Lower lobe of right lung (tissue), 2 donors: ENCODE data around the gene ERMAP. TPM values are rescaled to one million over a fixed set of nuclear protein-coding genes. Genes with fewer than 3 reads are reported as not detected.
A peak's percentile ranks its signal among the peaks of the same experiment; 100 is the strongest.

Source experiments
- ATAC-seq, 2 donors: fragments of 200-7000 bp; cut with Tn5 transposase; one replicate each; pipeline ENCODE4 v1.9.1; 2020 to 2022; ENCODE audit warnings: mild to moderate bottlenecking in 2 of 2, moderate library complexity in 2 of 2
- DNase-seq: peaks from one replicate; pipeline ENCODE4 v3.0.0-alpha.2; 2020
- H3K27ac ChIP-seq: fragments of 200-600 bp; one replicate; pipeline ENCODE4 v1.8.0; 2022
- H3K27me3 ChIP-seq: fragments of 200-600 bp; one replicate; pipeline ENCODE4 v1.8.0; 2022; ENCODE audit warnings: low read depth
- H3K36me3 ChIP-seq: fragments of 200-600 bp; one replicate; pipeline ENCODE4 v1.8.0; 2022; ENCODE audit warnings: mild to moderate bottlenecking
- H3K4me1 ChIP-seq: fragments of 200-600 bp; one replicate; pipeline ENCODE4 v1.8.0; 2022
- H3K4me3 ChIP-seq: fragments of 200-600 bp; one replicate; pipeline ENCODE4 v1.8.0; 2022; ENCODE audit warnings: mild to moderate bottlenecking
- H3K9me3 ChIP-seq: fragments of 200-600 bp; one replicate; pipeline ENCODE4 v1.8.0; 2022
- intact Hi-C: fragments of 100-400 bp; cut with DNase I; formaldehyde crosslinking; loops from one replicate; pipeline ENCODE4 v1.11.0; 2022
- total RNA-seq: library from RNA; stranded (reverse); fragmentation: NEBNext Ultra II Directional; extraction: Animal tissue kit (Norgen Biotek cat#: 25700); gene quantifications from one replicate; pipeline ENCODE4 v1.2.1, GENCODE V29; 2021
- TF ChIP-seq, protein P1 (sequence below): fragments of 200-600 bp; IDR thresholded peaks from one replicate; pipeline ENCODE4 v1.8.0; 2022; ENCODE audit warnings: antibody characterized with exemption, mild to moderate bottlenecking
- donor health status: DM: no; HTN: yes; CAD: no; lungs with severe emphysema.

The ERMAP gene
- total RNA-seq, 1 donor from 2014 or later: 15.2 TPM

DNA sequence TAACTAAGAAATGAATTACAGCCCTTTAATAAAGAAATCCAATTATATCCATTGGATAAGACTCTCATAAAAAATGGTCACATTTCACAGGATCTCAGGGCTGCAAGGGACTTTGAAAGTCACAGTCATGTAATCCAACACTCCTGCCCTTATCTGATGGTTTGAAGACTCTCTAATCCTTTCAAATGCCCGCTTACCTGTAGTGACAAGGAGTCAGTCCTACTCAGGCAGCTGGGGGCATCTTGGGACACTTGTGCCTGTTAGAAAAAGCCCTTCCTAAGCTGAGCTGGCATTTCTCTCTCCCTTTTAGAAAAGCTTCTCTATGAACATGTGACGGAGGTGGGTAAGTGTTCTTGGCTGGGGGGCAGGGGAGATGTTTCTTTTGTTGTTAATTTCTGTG is 18.5 kb downstream of the ERMAP start:
- intact Hi-C loops: no loop called here
- TF ChIP-seq, protein P1, sequence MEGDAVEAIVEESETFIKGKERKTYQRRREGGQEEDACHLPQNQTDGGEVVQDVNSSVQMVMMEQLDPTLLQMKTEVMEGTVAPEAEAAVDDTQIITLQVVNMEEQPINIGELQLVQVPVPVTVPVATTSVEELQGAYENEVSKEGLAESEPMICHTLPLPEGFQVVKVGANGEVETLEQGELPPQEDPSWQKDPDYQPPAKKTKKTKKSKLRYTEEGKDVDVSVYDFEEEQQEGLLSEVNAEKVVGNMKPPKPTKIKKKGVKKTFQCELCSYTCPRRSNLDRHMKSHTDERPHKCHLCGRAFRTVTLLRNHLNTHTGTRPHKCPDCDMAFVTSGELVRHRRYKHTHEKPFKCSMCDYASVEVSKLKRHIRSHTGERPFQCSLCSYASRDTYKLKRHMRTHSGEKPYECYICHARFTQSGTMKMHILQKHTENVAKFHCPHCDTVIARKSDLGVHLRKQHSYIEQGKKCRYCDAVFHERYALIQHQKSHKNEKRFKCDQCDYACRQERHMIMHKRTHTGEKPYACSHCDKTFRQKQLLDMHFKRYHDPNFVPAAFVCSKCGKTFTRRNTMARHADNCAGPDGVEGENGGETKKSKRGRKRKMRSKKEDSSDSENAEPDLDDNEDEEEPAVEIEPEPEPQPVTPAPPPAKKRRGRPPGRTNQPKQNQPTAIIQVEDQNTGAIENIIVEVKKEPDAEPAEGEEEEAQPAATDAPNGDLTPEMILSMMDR: no peak
- Histone ChIP-seq H3K9me3 (no peaks in the 10 kb centered on the region), H3K4me1 (no peaks in the 10 kb centered on the region), H3K36me3 (peaks cover 4% of the 10 kb centered on the region), H3K4me3 (no peak overlapping the region), H3K27me3 (no peaks in the 10 kb centered on the region), H3K27ac (no peak overlapping the region)
- DNase-seq: no peak
- ATAC-seq: no peak

DNA sequence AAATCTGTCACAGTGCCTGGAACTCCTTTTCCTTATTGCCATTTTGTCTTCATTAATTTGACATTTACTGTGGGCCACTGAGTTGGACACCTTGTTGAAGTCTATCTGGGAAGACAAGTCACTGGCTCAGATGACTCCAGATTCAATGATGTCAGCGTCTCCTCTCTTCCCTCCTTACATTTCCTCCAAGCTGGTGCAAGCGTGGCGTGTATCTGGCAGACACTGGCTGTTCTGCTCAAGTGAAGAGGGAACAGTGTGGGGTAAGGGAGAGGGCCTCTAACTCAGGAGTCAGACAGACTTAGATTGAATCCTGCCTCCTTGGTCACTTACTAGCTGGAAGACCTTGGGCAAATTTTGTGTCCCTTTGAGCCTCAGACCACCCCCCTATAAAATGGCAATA is 20.8 kb downstream of the ERMAP start:
- no peaks in the 10 kb centered on the region for H3K9me3 ChIP-seq
- no peaks in the 10 kb centered on the region for H3K27me3 ChIP-seq
- ATAC-seq (peak in 1 of 2 donors; percentile 50), DNase-seq (no peak)
- TF ChIP-seq, protein P1: no peak
- H3K36me3 ChIP-seq: peaks cover 5% of the 10 kb centered on the region
- H3K4me1 ChIP-seq: no peaks in the 10 kb centered on the region
- H3K27ac ChIP-seq: peak overlapping the region; percentile 57
- no peak overlapping the region for H3K4me3 ChIP-seq
- intact Hi-C loops: no loop called here

DNA sequence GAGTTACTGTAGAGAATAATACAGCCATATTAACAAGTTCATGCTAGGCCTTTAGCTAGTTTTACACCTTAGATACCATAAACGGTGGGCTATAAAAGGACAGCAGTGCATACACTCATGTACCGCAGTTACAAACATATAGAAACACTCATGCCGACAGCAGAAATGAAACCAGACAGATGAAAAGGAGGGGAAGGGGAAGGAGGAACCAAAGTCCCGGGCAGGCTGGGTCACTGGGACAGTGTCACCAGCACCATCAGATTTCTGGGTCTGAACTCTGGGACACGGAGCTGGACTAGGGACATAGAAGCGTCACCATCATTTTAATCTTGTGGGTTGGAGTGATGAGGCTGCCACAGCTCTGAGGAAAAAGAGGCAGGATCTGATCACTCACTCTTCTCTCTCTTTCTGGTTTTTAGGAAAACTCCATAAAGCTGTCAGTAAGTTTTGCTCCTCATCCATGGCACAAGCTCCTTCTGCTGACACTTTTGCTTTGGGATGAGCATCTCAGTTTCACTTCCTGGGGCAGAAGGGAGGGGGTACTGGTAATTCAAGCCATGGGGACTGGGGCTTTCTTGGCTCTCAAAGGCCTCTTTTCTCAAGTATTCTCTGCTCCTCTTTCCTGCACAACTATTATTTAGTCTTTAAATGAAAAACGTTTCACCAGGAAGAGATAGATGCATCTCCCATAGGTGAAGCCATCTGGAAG is 21.7 kb downstream of the ERMAP start:
- DNase-seq (peak; percentile 63), ATAC-seq (peak; percentile 68 to 79)
- TF ChIP-seq, protein P1: no peak
- peaks cover 10% of the 10 kb centered on the region for H3K36me3 ChIP-seq
- H3K4me3 ChIP-seq: no peak overlapping the region
- H3K4me1 ChIP-seq: no peaks in the 10 kb centered on the region
- no peaks in the 10 kb centered on the region for H3K27me3 ChIP-seq
- peak overlapping the region; percentile 57 for H3K27ac ChIP-seq
- intact Hi-C loops: no loop called here
- H3K9me3 ChIP-seq: no peaks in the 10 kb centered on the region

DNA sequence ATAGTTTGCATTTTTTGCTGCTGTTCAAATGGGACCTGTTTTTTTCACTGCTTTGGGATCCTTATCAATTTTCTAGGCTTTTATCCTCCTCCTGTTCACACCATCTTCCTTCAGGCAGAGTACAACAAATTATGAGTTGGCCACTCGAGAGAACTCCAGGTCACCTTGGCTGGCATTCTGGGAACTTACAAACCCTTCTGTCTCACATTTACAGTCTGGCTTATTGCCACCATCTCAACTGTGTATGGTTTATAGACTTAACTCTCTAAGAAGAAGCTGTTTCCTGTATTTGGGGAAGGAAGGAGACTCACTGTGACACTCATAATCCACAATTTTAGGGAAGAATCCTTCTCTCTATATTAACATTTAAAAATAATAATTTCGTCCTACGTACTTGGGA is 24.1 kb downstream of the ERMAP start:
- no peak for ATAC-seq
- TF ChIP-seq, protein P1: no peak
- no peaks in the 10 kb centered on the region for H3K9me3 ChIP-seq

DNA sequence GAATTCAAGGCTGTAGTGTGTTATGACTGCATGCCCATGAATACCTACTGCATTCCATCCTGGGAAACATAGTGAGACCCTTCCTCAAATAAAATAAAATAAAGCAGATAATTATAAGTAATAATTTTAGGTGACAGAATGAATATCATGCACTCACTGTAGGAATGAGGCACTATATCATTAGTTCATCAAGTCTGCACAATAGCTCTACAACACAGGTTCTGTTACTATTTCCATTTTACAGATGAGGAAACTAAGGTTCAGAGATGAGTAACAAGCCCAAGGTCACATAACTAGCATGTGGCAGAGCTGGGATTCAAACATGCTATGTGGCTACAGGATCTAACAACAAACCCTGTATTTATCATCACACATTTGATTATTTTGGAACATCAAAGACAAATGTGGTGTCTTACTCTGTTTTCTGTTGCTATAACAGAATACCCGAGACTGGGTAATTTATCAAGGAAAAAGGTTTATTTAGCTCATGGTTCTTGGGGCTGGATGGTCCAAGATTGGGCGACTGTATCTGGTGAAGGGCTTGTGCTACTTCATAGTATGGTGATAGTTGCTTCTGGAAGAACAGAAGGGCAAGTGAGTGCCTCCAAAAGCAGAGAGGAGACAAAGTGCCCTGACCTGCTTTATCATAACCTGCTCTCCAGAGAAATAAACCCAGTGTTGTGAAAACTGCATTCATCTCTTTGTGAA is 24.7 kb downstream of the ERMAP start:
- no peak for ATAC-seq
- Histone ChIP-seq H3K9me3 (no peaks in the 10 kb centered on the region), H3K36me3 (peaks cover 7% of the 10 kb centered on the region), H3K27me3 (no peaks in the 10 kb centered on the region), H3K4me3 (no peak overlapping the region), H3K27ac (no peak overlapping the region), H3K4me1 (peaks cover 12% of the 10 kb centered on the region)
- TF ChIP-seq, protein P1: no peak
- intact Hi-C loops: no loop called here
- no peak for DNase-seq

More for the DNA sequence above, 24.1 kb downstream of the ERMAP start:
- H3K4me3 ChIP-seq: no peak overlapping the region
- H3K36me3 ChIP-seq: peaks cover 7% of the 10 kb centered on the region
- H3K27me3 ChIP-seq: no peaks in the 10 kb centered on the region
- peaks cover 12% of the 10 kb centered on the region for H3K4me1 ChIP-seq
- intact Hi-C loops: no loop called here
- DNase-seq: no peak
- H3K27ac ChIP-seq: no peak overlapping the region
